Vein endothelial cell (primary cell): Measurements from ENCODE around the gene ELANE. TPM values are rescaled to one million over a fixed set of nuclear protein-coding genes. Genes with fewer than 3 reads are reported as not detected.

ENCODE experiments used
- small RNA-seq: library from RNA; depleted of rRNA; stranded (forward); fragments of <200 nt; gene quantifications from one replicate; pipeline ENCODE3, GENCODE V24; 2012
- total RNA-seq: library from RNA; depleted of rRNA; stranded (reverse); fragments of >200 nt; gene quantifications from 2 replicates; pipeline ENCODE4 v1.2.3, GENCODE V29; 2012

Gene ELANE
- not detected in 2 replicates for total RNA-seq

GRCh38 chr19:852136-853013, at the start of gene ELANE:
ELANE (plus strand) TSS chr19:852303; CDS start chr19:852329, 26 bp downstream.

DNA sequence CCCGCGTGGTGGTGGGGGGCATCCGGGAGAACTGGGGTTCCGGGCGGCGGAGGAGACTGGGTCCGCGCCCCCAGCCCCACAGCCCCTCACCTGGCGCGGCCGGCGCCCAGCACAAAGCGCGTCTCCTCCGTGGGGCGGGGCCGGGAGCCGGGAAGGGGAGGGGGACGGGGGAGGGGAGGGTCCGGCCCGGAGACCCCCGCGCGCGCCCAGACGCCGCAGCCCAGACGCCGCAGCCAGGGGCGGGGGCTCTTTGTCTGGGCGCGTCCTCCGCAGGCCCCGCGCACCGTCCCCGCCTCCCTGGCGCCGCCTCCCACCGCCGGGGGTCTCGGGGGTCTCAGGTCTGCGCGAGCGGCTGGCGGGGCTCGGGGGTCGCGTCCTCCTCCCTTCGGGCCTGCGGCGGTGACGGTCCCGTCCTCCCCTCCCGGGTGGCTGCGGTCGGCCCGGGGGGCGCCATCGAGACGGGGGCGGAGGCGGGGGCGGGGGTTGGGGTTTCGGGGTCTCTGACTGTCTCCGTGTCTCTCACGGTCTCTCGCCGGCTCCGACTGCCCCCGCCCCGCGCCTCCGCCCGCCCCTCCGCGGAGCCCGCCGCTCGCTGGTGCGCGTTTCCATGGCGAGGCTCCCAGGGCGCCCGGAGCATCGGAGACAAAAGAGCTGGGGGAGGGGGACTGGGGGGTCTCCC, 30.1 kb upstream of the ELANE start, which contains the start of gene PLPPR3:
Gene PLPPR3, minus strand, starts transcription at position 131 of the 679 bp plus-strand sequence. CDS start 396 bp downstream, outside the sequence.

GRCh38 chr19:827710-828321, 24.3 kb upstream of the ELANE start, which contains the start of gene AZU1:
AZU1 (plus strand) TSS chr19:827837; CDS start chr19:827847, 10 bp downstream.

DNA sequence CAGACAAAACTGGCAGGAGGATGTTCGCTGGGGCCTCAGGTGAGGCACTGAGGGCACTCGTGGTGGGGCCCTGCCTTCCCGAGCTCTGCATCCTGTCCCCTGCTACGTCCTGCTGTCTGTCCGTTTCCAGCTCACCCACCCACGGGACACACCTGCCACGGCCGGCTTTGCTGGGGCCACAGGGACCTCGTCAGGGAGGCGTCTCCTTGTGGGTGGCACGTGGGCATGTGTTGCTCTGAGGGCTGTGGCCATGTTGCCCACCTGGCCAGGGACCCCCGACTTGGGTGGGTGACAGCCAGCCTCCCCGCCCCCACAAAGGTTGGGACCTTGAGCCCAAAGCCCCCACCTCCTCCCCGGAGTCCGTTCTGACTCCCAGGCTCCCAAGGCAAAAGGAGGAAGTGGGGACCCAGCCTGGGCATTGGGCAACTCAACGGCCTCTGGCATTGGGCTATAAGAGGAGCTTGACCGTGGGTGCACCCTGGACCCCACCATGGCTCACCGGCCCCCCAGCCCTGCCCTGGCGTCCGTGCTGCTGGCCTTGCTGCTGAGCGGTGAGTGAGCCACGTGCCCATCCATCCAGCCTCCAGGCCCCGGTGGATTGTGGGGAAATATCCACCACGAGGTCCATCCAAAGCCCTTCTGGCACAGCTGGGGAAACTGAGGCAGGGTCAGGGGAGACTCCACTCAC, 11.4 kb upstream of the ELANE start, which contains the start of gene PRTN3:
Gene PRTN3, plus strand, starts transcription at position 481 of the 688 bp plus-strand sequence. Its CDS starts 10 bp downstream, at position 491.

DNA sequence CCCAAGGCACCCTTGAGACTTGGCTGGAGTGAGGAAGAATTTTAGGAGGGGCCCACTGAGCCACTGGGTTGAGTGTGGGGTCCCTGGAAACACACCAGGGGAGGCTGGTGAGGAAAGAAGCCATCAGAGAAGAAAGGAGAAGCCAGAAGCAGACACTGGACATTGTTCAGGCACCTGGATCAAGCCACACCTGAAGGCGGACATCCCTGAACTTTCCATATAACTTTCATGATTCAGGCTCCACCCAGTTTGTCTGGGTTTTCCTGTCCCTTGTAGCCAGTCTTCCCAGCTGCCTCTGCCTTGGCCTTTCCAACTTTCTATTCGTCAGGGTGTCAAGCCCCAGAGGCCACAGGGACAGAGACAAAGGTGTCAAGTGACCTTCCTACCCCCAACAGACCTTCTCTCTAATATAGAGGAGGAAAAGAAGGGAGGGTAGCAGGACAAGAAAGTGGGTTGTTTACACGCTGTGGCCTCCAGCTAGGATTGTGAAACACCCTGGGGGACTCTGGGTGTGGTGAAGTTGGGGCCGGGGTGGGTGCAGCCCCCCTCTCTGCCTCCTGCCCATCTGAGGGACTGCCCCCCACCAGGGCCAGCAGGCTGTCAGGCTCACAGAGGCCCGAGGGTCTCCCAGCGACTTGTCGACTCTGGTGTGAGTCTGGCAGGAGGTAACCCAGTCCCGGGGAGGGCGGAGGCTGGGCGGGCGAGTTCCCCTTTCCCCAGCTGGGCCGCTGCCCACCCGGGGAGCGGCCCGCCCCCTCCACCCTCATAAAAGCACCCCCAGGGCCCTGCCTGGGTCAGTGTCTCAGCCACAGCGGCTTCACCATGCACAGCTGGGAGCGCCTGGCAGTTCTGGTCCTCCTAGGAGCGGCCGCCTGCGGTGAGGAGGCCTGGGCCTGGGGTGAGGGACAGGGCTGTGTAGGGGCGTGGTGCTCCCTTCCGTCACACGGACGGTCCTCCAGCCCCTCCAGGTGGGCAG, 7.1 kb downstream of the ELANE start, which contains the start of gene CFD:
Gene CFD, plus strand, starts transcription at position 797 of the 976 bp plus-strand sequence. Its CDS starts 26 bp downstream, at position 823.

GRCh38 chr19:892894-893689, 41.0 kb downstream of the ELANE start, which contains the start of the genes MED16 and RNU6-9:
MED16 (minus strand) TSS chr19:893187; CDS start chr19:891131, 2,056 bp downstream.
RNU6-9 (plus strand) TSS chr19:893484.

Small RNAs within 50 kb of the gene (small RNA-seq; reads per million reads assigned to genes)
- gene MIR3187 (not detected), gene RNU6-9 (0.72 reads per million, percentile 46 among the genes with 10 or more reads in this experiment)

Other genes starting within 250 kb of the ELANE start
- gene POLRMT, start 218.8 kb upstream of the ELANE start, total RNA-seq: 32.5 and 36.9 TPM in 2 replicates
- gene FGF22, start 212.4 kb upstream of the ELANE start, total RNA-seq: not detected in 2 replicates
- gene RNF126, start 189.1 kb upstream of the ELANE start, total RNA-seq: 64.5 and 69.2 TPM in 2 replicates
- 8.4 and 32.3 TPM in 2 replicates for gene FSTL3, start 175.9 kb upstream of the ELANE start, total RNA-seq
- 0.33 TPM in 1 of 2 replicates, not detected in the other for gene PRSS57, start 156.9 kb upstream of the ELANE start, total RNA-seq
- gene PALM, start 143.4 kb upstream of the ELANE start, total RNA-seq: 21.7 and 73.5 TPM in 2 replicates
- gene MISP, start 101.2 kb upstream of the ELANE start, total RNA-seq: not detected in 2 replicates
- 242 and 257 TPM in 2 replicates for gene PTBP1, start 54.9 kb upstream of the ELANE start, total RNA-seq
- 0.48 and 1.3 TPM in 2 replicates for gene PLPPR3, start 30.3 kb upstream of the ELANE start, total RNA-seq
- gene AZU1, start 24.5 kb upstream of the ELANE start, total RNA-seq: not detected in 2 replicates
- not detected in 2 replicates for gene PRTN3, start 11.3 kb upstream of the ELANE start, total RNA-seq
- gene CFD, start 7.4 kb downstream of the ELANE start, total RNA-seq: 0.38 and 0.65 TPM in 2 replicates
- gene MED16, start 40.9 kb downstream of the ELANE start, total RNA-seq: 30.2 and 32.3 TPM in 2 replicates
- gene RNU6-9, start 41.2 kb downstream of the ELANE start, total RNA-seq: not detected in 2 replicates
- 47.7 and 60.4 TPM in 2 replicates for gene R3HDM4, start 60.9 kb downstream of the ELANE start, total RNA-seq
- gene KISS1R, start 65.0 kb downstream of the ELANE start, total RNA-seq: not detected in 2 replicates
- gene ARID3A, start 73.7 kb downstream of the ELANE start, total RNA-seq: 8.2 and 14.5 TPM in 2 replicates
- gene WDR18, start 132.0 kb downstream of the ELANE start, total RNA-seq: 74.6 and 116 TPM in 2 replicates
- 1.2 and 4.2 TPM in 2 replicates for gene GRIN3B, start 148.1 kb downstream of the ELANE start, total RNA-seq
- 82.6 and 118 TPM in 2 replicates for gene TMEM259, start 168.8 kb downstream of the ELANE start, total RNA-seq
- not detected in 2 replicates for gene RNU6-2, start 169.2 kb downstream of the ELANE start, total RNA-seq
- 249 and 315 TPM in 2 replicates for gene CNN2, start 174.3 kb downstream of the ELANE start, total RNA-seq
- 7.6 and 10.1 TPM in 2 replicates for gene ABCA7, start 187.8 kb downstream of the ELANE start, total RNA-seq
- 13.1 and 17.6 TPM in 2 replicates for gene ARHGAP45, start 214.9 kb downstream of the ELANE start, total RNA-seq
- 148 and 173 TPM in 2 replicates for gene POLR2E, start 243.1 kb downstream of the ELANE start, total RNA-seq